Fibroblast of skin of left biceps (primary cell): ENCODE measurements around the gene CDKN1B.
A peak's percentile ranks its signal among the peaks of the same experiment; 100 is the strongest.
"Not testable (repeated sequence)": the region's sequence is repeated elsewhere in the genome, so short reads cannot be mapped to it uniquely, and the experiment has no call there.

Experiments
- DNase-seq, 2 experiments: peaks; one replicate each; pipeline ENCODE4 v3.0.0-alpha.2; 2013; ENCODE audit warnings: low read depth in 2 of 2

CDKN1B gene

GRCh38 chr12:12724421-12725085, 7.4 kb downstream of the CDKN1B start:
- no peak for DNase-seq

DNA sequence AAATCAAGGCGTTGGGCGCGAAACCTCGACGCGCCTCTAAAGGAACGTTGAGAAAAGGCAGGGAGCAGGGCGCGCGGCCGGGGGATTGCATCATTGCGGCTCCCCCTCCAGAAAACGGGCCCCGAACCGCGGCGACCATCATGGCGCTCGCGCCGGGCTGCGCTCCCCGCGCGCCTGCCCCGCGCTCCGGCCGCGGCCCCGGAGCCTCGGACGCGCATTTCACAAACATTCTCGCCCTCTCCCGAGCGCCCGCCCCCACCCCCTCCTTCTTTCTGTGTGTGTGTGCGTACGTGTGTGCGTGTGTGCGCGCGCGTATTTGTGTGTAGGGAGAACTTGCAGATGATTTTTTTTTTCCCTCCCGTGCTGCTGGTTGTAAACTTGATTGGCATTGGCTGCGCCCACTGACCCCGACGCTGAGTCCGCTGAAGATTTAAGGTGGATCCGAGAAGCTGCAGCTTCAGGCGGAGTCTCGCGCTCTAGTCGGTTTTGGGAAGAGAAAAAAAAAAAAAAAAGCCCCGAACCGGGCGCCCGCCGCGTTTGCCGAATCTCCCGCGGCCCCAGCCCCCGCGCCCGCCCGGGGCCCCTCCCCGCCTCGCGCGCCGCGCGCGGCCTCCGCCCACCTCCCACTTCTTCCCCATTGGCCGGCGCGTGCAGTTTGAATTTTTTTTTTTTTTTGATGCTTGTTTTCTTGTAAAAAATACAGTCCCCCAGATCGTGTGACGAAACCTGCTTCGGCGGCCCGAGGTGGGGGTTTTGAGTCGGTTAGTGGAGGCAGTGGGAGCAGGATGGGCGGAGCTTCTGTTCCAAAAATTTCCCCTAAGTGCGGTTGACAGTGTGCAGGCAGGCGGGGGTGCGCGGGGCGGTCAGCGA, 8.2 kb downstream of the CDKN1B start:
- DNase-seq, result peak; percentile 99

- DNase-seq, result no peak
Measured at GRCh38 chr12:12725956-12726554, 8.9 kb downstream of the CDKN1B start.

- peak in 1 of 2 experiments; percentile 38 for DNase-seq
Measured at GRCh38 chr12:12726555-12727093, 9.5 kb downstream of the CDKN1B start.

GRCh38 chr12:12731178-12731577, 14.0 kb downstream of the CDKN1B start:
- no peak for DNase-seq

GRCh38 chr12:12731785-12732184, 14.6 kb downstream of the CDKN1B start:
- DNase-seq, result no peak

- no peak for DNase-seq
Measured at GRCh38 chr12:12733118-12733517, 15.9 kb downstream of the CDKN1B start.

DNA sequence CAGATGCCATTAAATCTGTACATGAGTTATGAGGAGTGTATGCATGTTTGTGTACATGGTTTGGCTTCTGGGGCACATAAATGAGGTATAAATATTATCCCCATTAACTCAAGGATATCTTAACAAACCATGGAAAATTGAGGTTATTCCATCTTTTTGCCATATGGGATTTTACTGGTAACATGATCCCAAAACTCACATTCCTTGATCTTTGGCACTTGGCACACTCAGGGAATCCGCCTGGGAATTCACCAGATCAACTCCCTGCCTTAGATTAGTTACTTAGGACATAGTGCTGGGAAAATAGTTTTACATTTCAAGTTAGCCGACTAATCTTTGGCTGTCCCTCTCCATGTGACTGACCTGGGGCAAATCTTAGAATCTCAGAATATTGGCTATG, 16.9 kb downstream of the CDKN1B start:
- DNase-seq, result peak; percentile 51 to 64

DNA sequence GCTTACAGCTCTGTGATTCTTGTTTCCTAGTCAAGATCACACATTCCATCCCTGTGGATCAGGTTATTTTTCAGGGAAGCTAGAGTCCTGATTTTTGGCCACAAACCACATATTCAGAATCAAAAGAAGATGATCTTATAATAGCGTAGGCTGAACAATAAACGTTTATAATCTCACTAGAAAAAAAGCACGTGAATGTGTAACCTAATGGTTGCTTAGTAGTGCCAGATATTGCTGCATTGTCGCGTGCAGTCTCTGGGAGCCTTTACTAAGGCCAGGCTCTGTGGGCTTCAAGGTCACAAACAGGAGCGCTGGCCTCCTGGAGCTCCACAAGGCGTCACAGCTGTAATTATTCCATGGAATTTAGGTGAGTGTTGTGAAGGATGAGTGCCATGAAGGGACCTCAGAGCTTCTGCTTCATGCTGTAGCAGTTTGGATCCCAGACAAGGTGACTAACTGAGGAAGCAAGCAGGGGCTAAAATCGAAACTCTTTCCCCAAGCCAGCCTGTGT, 17.4 kb downstream of the CDKN1B start:
- peak; percentile 69 to 73 for DNase-seq

GRCh38 chr12:12735301-12735700, 18.1 kb downstream of the CDKN1B start:
- peak; percentile 42 to 55 for DNase-seq

- no peak for DNase-seq
Measured at GRCh38 chr12:12736759-12737676, 19.9 kb downstream of the CDKN1B start.

- DNase-seq, result not testable (repeated sequence)
Measured at GRCh38 chr12:12738152-12738551, 21.0 kb downstream of the CDKN1B start.

DNA sequence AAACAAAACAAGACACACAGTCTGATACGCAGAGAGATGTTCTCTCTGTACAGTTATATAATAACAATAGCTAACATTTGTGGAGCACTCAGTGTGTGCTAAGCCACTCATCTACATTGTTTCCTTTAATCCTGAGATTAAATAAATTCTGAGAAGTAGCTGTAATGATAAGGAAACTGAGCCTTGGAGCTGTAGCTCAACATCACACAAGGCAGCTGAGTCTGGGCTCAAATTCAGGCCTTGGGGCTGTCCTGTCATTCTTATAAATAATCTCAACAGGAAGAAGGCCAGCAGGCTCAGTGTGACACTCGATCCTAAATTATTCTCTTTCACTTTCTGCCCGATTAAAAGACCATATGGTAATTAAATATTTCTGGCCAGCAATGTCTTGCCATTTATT, 24.5 kb downstream of the CDKN1B start:
- DNase-seq, result no peak

DNA sequence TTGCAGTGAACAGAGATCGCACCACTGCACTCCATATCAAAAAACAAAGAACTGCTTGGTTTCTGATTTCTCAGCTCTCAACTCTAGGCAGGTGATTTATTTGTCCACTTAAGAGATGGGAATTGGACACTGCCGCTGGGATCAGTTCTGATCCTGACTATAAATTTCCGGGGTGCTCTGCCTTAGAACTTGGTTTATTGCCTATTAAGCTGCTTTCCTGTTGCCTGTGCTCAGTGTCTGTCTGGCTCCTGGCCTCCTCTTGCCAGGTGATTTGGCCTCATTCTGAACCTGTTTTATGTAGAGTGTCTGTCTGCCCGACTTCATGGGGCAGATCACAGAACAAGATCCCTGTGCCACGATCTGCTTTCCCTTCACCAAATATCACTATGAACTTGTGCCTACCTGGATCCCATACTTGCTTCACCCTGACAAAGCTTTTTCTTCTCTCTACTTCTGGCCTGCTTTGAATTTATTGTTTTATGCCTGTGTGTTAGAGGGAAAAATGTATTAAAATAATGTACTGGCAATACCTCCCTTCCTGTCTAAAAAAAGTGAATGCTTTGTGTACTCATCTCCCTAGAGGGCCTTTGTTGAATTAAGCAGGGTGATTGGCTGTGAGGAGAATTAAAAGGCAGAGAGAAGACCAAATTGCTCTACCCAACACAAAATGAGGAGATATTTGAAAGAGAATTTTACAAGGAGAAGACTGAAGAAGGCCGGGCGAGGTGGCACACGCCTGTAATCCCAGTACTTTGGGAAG, 27.6 kb downstream of the CDKN1B start:
- no peak for DNase-seq

DNA sequence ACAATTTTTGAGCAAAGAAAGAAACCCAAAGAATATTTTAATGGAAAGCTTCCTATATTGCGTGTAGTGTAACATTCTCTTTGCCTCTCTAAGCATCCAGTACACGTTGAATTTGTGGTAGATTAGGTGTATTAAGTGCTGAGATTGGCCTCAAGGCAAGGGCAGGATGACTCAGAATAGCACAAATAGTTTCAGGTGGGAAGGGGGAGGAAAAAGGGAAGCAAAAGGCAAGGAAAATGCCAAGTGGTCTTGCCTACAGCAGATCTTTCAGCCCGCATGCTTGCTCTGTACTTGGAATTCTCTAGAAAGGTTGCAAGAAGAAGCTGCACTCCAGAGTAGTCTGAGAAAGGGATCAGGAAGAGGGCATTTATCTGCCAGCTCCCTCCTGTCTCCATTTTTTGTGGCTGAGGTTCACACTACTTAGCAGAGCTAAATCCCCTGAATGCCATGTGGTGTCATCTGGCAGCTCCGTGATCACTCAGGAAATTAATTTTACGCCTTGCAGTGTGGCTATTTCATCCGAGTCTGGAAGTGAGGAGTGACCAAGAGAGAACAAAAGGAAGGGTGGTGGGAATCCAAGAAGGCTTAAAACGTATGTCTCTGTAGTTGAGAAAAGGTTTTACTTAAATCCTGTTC, 28.5 kb downstream of the CDKN1B start:
- no peak for DNase-seq

DNA sequence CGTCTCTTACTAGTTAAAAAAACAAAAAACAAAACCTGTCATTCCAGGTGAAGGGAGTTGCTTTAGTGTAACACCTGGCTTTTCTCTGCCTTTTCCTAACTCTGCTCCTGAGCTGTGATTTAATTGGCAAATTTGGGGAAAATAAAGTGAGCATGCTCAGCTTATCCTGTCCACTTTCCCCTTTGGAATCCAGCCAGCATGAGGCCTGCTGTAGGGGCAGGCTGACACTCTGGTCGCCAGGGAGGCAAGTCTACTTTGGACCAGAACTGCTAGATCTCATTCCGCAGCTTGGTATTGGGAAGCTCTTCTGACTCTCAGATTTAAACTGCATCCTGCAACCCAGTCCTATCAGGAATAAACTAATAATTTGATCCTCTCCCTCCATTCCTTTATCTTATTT, 30.1 kb downstream of the CDKN1B start:
- DNase-seq, result no peak

DNA sequence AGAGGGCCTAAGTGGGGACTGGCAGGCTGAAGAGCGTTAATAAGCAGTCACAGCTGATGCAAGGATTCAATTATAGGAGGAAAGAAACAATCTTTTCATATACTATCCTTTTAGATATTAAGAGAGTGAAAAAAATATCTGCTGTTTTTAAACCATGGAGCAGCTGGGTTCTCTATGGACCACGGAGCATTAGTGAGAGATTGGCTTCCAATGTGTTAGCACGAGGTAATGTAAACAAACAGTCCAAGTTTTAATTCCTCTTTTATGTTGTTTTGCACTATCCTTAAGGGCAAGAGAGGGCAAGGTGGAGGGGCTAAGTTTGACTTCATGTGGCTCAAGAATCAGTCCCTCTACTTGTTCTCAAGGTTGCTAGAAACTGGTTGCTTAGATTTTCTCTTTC, 30.9 kb downstream of the CDKN1B start:
- no peak for DNase-seq

DNA sequence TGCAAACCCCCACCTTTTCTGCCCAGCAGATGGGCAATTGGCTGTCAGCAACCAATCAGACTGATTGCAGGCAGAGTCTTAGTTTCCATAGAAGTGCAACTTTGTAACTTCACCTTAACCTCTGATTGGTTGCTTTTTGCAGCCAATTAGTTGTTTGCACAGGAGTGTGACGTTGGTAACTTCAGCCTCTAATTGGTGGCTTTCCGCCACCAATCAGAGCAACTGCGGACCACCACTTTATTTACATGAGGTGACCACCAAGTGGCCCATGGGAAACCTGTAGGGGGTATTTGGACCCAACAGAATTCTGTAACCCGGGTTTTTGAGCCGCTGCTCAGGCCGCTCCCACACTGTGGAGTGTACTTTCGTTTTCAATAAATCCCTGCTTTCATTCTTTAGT, 32.3 kb downstream of the CDKN1B start:
- DNase-seq, result no peak

DNA sequence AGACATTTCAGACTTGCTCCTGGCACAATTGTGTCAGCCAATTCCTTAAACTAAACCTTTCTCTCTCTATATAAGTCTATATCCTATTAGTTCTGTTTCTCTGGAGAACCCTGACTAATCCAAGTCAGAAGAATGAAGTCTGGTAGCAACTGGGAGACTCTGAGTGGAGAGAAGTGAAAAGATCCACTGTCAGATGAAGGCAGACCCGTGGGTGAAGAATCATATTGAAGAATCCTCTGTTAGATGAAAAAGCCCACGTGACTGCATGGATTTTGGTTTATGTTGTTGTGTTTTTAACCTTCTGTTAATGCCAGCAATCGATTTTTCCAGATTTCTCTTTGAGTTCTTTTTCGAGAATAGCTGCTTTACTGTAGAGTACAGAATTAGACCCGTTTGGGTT, 38.8 kb downstream of the CDKN1B start:
- DNase-seq, result no peak

DNA sequence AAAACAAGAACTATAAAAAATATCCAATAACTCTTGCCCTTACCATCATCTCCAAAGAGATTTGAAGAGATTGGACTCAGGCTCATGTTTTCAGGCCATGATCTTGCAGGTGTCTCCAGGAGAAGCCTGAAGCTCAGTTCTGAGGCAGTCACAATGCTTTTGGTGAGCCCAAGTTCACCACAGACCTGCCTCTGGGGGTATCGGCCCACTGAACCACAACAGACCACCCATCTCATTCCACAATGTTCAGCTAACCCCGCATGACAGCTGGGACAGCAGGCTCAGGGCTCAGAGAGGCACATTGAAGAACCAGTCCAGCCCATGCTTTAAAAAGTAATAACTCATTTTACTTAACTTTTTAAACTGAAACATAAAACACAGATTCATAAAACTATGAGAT, 40.0 kb downstream of the CDKN1B start:
- DNase-seq, result no peak
